Hematopoietic multipotent progenitor cell treated with erythropoietin and hydrocortisone succinate and interleukin-3 and kit ligand, for 15 days (in vitro differentiated cells): ENCODE data around the gene TFB1M.
"Not testable (repeated sequence)": the region's sequence is repeated elsewhere in the genome, so short reads cannot be mapped to it uniquely, and the experiment has no call there.

Experiments
- DNase-seq: peaks from one replicate; pipeline ENCODE4 v3.0.0-alpha.2; 2015; ENCODE audit warnings: low spot score

The TFB1M gene

DNA sequence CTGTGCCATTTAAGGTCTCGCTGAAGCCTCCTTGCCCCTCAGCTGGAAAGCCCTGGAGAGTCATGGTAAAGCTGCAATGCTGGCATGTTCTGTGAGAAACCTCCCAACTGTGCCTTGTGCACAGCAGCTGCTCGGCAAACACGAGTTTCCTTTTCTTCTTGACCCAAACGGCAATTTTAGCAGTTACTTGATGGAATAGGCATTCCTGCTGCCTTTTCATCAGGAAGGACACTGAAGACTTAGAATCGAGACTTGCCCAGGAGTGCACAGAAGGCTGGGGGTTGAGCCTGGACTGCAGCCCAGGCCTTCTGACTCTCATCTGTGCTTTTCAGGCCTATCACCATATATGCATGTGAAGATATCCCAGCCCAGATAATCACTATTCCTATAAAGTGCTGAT is 79.2 kb downstream of the TFB1M start:
- DNase-seq: no peak

DNA sequence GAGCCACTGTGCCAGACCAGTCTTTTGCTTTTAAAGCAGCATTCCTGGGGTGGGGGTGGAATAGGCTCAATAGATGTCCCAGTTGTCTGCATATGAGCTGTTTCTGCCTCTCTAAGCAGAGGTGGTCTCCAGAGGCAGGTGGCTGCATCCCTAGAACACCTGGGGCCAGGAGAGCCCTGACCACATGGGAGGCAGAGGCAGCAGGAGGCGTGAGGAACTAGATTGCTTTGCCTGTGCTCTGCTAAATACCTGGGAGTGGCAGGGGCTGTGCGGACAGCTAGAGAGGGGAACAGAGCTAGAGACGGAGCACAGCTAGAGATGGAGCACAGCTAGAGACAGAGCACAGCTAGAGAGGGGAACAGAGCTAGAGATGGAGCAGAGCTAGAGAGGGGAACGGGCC is 79.6 kb downstream of the TFB1M start:
- no peak for DNase-seq

DNA sequence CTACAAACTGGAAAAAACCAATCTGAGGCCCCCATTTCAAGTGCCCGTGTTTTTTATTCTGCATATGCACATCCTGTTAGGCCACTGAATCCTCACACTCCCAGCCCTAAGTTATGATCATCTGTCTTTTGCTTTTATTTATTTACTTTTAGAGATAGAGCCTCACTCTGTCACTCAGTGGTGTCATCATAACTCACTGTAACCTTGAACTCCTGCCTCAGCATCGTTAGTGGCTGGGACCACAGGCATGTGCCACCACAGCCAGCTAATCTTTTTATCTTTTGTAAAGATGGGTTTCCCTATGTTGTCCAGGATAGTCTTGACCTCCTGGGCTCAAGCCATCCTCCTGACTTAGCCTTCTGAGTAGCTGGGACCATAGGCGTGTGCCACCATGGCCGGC is 80.1 kb downstream of the TFB1M start:
- DNase-seq: no peak

DNA sequence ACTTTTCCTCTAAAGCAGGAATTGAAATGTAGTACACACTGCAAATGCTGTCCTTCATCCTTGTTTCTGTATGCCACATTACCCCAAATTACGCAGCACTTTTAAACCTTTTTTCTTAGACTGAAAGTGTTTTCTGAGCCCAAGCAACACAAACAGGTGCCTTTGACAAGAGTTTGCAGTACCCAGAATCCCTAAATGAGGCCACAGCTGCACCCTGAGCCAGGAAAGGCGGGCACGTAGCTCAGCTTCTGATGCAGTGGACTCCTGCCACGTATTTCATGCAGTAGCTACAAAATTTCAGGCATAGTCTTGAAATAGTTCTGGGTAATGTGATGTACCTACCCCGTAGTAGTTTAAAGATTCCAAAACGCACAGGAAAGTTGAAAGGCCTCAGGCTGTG is 81.4 kb downstream of the TFB1M start:
- no peak for DNase-seq

DNA sequence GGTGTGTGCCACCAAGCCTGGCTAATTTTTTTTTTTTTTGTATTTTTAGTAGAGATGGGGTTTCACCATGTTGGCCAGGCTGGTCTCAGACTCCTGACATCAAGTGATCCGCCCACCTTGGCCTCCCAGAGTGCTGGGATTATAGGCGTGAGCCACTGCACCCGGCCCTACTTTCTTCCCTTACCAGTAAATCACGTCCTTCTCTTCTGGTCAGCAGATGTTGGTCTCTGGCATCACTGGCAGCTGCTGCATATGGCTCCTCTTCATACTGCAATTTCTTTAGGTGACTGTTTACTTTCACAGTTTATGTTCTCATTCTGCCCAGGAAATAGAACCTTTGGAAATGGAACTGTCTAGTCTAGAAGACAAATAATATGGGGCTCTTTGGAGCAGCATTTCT is 83.3 kb downstream of the TFB1M start:
- not testable (repeated sequence) for DNase-seq

DNA sequence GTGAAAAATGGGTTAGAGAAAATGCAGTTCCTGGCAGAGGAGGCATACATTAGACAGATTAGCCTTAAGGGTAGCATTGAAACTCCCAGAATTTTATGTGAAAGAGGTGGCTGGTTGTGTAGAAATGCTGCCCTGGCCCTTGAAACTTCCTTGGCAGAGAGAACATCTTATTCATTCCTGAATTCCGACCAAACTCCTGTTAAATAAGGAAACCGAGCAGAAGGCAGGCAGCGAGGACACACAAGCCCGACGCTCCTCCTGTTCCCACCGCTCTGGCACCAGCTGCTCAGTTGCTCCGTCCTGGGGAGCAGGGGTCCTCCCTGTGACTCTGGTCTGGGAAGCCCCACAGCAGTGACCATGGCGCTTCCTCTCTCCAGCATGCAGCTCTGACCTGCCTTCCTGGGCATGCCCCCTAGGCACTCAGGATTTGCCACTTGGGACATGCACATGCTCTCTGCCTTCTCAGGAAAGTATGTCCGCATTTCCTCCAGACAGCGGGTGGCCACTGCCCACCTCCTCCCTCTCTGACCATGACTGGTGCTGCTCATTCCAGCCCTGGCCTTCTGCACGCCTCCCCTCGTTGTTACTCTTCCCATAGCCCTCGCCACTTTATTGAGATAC is 85.6 kb downstream of the TFB1M start:
- no peak for DNase-seq

DNA sequence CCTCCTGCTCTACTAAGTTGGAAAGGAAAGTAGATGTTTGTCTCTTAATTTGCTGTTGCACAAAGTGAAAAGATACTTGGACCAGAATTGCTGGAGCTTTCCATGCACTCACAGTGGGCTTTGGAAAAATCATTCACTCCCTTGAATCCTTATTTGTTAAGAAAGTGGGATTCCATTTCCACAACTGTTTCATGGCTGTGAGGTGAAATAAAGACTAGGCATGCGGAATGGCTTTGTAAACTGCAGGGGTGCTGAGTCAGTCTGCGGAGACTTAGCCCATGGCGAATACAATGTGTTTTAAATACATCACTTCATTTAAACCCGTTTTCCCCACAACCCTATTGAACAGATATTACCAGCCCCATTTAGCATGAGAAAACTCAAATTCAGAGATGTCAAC is 87.2 kb downstream of the TFB1M start:
- DNase-seq: no peak

DNA sequence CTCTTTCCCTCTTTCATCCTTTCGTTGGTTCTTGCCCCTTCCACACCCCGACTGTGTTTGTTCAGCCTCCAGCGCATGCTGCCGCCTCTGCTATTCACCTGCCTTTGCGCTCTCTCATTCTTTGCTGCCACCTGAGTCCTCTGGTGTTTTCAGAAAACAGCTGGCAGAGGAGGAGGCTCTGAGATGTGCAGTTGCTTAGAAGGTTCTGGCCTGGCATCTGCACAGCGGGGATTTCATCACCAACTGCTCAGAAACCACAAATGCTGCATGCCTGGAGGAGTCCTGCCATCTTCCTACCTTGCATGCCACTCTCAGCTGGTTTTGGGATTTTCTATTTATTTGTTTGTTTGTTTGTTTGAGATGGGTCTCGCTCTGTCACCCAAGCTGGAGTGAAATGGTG is 89.7 kb downstream of the TFB1M start:
- DNase-seq: no peak

DNA sequence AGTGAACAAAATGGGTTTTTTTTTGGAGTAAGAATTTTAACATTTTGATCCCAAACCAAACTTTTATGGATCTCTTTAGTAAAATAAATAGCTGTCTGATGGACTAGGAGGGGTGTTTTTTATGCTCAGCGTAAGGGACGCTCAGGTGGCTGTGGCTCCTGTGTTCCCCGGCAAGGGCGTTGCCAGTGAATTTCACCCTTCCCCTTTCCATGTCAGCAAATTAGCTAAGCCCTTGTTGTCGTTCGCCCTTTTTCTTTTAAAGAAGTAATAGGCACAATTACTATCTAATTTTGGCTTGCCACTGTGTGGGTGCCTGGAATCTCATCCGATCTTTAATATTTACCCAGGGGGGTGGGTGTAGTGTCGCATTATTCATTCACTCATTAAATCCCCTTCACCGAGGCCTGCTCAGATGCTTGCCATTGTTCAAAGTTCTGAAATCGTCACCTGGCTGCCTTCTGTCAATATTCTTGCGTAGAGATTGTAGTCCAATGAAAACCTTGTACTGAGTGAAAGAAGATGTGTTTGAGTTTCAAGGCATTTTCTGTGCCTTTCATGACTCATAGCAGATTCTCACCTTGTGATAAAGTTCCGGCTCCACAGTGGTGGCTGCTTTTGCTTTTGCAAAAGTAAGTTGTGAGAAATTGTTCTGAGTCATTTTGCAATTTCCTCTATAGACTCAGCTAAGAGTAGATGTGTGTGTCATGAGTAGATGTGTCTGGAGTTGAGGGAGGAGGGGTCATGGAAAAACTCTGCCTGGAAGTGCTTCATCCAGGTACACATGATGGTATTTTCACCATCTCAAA is 90.4 kb downstream of the TFB1M start:
- no peak for DNase-seq

DNA sequence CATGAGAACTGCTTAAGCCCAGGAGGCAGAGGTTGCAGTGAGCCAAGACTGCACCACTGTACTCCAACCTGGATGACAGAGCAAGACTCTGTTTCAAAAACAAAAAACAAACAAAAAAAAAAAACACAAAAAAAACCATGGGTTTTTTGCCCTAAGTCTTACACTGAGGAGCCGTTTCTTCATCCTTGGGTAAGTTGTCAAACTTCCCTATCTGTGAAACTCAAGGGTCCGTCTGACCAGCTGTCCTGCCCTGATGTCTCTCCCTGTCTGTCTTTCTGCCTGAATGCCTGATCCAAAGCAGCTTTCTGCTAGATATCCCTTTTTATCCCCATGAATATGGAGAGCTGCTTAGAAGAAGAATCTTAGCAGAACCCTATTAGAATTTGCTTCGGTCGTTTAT is 91.8 kb downstream of the TFB1M start:
- no peak for DNase-seq

DNA sequence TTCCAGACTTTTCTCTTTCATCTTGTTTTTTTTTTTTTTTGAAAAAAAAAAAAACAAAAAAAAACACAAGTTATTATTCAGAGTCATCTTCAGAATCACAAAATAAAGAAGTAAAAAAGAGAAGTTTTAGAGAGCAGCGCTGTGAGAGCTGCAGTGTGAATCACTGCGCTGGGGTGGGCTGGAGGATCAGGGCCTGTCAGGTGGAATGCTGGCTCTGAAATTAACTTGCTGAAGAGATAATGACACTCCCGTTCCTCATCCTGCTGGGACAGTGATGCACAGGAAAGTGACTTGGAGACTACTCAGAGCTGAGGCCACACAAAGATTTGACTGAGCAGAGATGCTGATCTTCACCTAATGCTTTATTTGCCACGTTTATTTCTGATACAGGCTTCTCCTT is 93.2 kb downstream of the TFB1M start:
- no peak for DNase-seq

DNA sequence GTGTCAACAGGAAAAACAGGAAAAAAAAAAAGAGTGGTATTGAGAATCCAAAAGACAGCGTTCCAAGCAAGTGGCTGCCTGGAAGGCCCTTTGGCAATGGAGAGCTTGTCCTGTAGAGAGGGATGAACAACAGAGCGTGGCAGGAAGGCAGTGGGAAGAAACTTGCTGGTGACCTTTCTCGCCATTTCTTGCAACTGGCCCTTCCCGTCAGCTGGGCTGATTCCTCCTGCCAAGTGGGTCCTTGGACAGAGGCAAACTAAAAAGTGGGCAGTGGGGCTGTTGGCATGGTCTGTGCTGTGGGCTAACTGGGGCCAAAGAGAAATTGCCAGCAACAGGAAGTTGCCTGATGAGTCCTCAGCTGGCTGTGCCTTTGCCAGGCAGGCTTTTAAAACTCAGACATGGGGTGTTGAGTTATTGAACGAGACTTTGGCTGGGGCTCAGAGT is 94.4 kb downstream of the TFB1M start:
- no peak for DNase-seq

DNA sequence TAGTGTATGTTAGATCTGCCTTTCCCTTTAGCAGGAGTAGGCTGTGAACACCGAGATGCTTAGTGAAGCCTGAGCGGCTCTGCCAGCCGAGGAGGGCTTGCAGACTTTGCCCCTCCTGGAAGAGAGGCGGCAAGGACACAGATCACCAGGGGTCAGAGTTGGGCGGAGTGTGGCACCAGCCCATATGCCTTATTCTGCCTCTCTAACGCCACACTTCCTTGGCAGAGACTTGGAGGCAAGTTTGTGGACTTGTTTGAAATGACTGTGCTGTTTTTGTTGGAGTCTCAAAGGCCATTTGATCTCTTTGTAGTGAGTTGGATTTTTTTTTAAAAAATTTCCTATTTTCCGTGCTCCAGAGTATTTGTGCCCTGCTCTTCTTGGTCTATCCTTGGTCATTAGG is 95.0 kb downstream of the TFB1M start:
- no peak for DNase-seq

DNA sequence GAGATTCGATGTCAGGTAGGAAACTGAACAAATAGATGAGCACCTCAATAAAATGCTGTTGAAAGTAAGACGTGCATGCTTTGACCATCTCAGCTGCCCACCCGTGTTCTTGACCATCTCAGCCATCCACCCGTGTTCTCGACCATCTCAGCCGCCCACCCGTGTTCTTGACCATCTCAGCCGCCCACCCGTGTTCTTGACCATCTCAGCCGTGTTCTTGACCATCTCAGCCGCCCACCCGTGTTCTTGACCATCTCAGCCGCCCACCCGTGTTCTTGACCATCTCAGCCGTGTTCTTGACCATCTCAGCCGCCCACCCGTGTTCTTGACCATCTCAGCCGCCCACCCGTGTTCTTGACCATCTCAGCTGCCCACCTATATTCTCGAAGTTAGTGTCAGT is 95.6 kb downstream of the TFB1M start:
- not testable (repeated sequence) for DNase-seq

DNA sequence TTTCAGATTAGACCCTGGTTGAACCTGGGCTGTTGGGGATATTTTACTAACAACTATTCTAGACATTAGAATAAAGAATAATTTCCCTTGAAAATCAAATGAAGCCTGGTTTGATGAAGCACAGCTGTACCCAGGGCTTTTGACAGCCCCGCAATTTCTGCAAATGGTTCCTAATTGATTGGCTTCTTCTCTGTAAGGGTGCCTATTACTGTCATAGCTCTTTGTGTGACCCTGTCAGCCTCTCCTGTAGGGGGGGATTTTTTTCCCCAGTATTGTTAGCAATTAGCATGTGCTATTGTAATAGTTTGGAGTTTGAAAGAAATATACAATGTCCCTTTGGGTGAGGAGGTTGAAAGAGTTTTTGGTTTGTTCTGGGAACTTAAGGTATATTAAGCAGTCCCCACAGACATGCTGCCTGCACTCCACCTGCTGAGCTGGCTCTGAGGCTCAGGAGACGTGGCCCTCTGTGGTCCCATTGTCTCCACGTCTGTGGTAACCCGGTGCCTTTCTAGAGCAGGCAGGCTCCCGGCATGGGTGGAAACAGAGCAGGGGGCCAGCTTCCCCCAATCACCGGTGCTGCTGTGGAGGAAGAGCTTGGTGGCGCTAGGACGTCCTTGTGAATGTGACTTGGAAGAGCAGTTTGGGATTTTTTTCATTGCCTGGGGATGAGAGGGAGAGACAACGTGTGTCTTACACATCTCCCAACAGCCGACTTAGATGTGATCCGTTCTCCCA is 97.8 kb downstream of the TFB1M start:
- DNase-seq: no peak

DNA sequence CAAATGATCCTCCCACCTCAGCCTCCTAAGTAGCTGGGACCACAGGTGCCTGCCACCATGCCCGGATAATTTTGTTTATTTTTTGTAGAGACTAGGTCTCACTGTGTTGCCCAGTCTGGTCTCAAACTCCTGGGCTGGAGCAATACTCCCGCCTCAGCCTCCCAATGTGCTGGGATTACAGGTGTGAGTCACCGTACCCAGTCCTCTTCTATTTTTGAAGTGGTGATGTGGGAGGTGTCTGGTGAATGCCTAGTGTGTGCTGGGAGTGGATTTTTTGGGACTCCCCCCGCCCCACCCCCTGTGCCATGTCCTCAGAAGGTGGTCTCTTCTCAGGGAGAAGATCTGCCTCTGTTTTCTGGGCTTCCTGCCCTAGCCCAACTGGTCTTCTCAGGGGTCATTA is 98.4 kb downstream of the TFB1M start:
- DNase-seq: no peak

DNA sequence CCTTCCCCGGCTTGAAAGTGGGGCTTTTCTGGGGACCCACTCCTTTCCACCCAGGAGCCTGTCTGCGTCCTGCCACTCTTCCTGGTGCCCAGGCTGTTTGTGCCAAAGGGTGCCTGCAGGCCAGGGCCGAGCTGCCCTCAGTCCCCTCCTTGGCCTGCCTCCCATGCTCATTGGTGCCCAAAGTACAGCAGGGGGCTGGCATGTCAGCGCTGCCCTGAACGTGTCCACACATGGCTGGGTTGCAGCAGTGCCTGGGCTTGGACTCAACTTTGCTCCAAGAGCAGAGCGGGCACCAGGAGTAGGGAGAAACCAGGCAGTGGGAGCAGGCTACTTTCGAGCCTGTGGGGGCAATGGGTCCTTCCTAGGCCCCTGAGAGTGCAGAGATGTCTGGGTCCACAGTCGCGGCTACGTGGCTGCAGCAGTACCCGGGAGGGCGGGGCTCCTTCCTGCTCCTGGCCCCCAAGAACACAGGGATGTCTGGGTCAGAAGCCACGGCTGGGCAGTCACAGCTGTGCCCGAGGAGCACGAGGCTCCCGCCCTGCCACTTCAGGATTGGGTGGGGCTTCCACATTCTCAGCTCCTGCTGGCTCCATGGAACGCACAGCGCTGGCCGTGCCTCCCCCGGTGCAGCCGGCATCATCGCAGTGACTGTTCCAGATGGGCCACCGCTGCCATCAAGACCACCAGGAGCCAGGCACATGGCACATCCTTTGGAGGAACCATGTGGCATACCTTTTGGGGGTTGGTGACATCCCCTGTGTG is 100.5 kb downstream of the TFB1M start:
- DNase-seq: no peak

DNA sequence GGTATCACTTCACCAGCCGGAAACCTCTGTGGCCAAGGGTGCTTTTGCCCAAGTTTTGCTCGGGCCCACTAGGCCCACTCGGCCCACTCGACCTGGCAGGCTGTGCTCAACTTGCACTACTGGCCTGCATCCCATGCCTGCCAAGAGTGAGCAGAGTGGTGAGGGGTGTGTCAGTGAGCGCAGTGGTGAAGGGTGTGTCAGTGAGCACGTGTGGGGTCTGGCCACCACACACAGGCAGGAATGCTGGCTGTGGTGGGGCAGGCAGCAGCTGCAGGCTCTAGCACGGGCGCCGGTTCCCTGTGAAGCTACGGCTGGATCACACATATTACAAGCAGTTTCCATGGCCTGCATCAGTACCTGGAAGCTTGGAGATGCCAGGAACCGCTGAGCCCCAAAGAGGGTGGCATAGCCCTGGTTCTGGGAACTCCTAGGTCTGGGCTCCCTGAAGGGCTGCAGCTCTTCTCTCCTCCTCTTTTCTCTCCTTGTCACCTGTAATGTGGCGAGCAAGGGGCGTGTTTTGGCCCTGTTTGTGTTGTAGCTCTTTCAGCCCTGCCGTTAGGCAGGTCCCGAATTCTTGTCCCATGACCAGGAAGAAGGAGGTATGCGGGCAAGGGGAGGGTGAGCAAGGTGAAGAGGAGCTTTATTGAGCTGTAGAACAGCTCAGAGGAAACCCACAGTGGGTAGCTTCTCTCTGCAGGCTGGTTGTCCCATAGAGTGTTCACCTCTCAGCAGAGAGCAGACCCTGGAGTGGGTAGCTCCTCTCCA is 101.5 kb downstream of the TFB1M start:
- DNase-seq: no peak

DNA sequence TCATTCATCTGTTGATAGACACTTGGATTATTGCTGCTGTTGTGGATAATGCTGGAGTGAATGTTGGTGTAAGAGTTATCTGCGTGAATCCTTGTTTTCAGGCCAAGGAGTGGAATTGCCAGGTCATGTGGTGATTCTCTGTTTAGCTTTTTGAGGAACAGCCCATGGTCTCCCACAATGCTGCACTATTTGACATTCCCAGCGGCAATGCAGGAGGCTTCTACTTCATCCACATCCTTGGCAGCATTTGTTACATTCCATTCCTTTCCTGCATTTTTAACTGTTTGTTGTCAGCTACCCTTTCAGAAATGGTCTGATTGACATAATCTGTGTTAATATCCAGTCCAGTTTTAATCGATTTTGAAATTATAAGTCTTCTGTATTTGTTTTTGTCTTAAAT is 102.2 kb downstream of the TFB1M start:
- no peak for DNase-seq

DNA sequence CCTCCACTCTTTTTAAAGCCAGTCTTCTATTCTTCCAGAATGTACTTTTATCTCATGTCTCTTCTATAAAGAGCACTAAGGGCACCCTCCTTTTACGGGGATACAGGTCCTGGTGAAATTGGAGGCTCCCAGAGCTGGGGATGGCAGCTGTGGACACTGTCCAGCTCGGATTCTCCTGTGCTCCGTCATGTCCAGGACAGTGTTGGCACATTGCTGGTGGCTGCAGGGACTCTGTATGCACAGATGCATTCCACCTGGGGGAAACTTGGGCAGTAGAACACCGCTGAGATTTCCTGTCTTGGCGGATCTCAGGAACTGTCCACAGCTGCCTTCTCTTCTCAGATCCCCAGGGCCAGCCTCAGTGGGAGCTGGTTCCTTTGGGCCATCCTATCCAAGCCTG is 107.1 kb downstream of the TFB1M start:
- no peak for DNase-seq
